Ammon's horn (tissue), 1 donor: Measurements from ENCODE around the gene CPO.
A peak's percentile ranks its signal among the peaks of the same experiment; 100 is the strongest.

Experiments
- DNase-seq: peaks from one replicate; pipeline ENCODE4 v3.0.0-alpha.2; 2016; ENCODE audit warnings: low spot score

Gene CPO

GRCh38 chr2:206974551-206974950 is 35.2 kb downstream of the CPO start:
- DNase-seq: no peak

- no peak for DNase-seq
These were observed 39.4 kb downstream of the CPO start for GRCh38 chr2:206978746-206979145.

- DNase-seq: no peak
These were observed 40.0 kb downstream of the CPO start for GRCh38 chr2:206979365-206979764.

- no peak for DNase-seq
These were observed 40.6 kb downstream of the CPO start for GRCh38 chr2:206979922-206980321.

- DNase-seq: no peak
These were observed 41.1 kb downstream of the CPO start for GRCh38 chr2:206980413-206980812.

GRCh38 chr2:206981086-206981674 is 41.9 kb downstream of the CPO start:
- DNase-seq: no peak

- peak; percentile 94 for DNase-seq
These were observed 42.5 kb downstream of the CPO start for GRCh38 chr2:206981739-206982340.

GRCh38 chr2:206982360-206982955 is 43.1 kb downstream of the CPO start:
- peak; percentile 28 for DNase-seq

- DNase-seq: peak; percentile 28
These were observed 44.0 kb downstream of the CPO start for GRCh38 chr2:206983161-206983859.

- no peak for DNase-seq
These were observed 44.9 kb downstream of the CPO start for GRCh38 chr2:206984206-206984605.

- DNase-seq: no peak
These were observed 47.6 kb downstream of the CPO start for GRCh38 chr2:206986943-206987342.

GRCh38 chr2:206987810-206988209 is 48.5 kb downstream of the CPO start:
- DNase-seq: no peak

- DNase-seq: no peak
These were observed 49.6 kb downstream of the CPO start for GRCh38 chr2:206988884-206989283.

- peak; percentile 17 for DNase-seq
These were observed 50.0 kb downstream of the CPO start for GRCh38 chr2:206989311-206989710.

- peak; percentile 47 for DNase-seq
These were observed 51.0 kb downstream of the CPO start for GRCh38 chr2:206990360-206990759.

GRCh38 chr2:206991070-206991469 is 51.8 kb downstream of the CPO start:
- DNase-seq: no peak

- DNase-seq: no peak
These were observed 54.1 kb downstream of the CPO start for GRCh38 chr2:206993396-206993911.

- DNase-seq: no peak
These were observed 54.6 kb downstream of the CPO start for GRCh38 chr2:206993964-206994363.

GRCh38 chr2:206996556-206997065 is 57.3 kb downstream of the CPO start:
- no peak for DNase-seq

- peak; percentile 70 for DNase-seq
These were observed 69.0 kb downstream of the CPO start for GRCh38 chr2:207008105-207008990.

GRCh38 chr2:207012461-207012860 is 73.1 kb downstream of the CPO start:
- no peak for DNase-seq

- DNase-seq: no peak
These were observed 75.1 kb downstream of the CPO start for GRCh38 chr2:207014424-207014823.
